Endothelial cell of umbilical vein (primary cell): Measurements from ENCODE around the gene QSOX2. TPM values are rescaled to one million over a fixed set of nuclear protein-coding genes. Genes with fewer than 3 reads are reported as not detected.

Experiments
- BruUV-seq: library from RNA; stranded (reverse); fragments of 400-500 nt; replicated peaks from 2 replicates; lab custom pipeline; 2021; lab: Mats Ljungman, UMichigan
- CTCF ChIA-PET: fragments of 300-600, 350-600 bp; sonication (Branson Sonifier 250); formaldehyde crosslinking; loops from one replicate; lab custom pipeline; 2021; ENCODE audit warnings: antibody characterized with exemption, inconsistent platforms; lab: Charles Lee
- POLR2A ChIA-PET: fragments of 300-600, 350-600 bp; sonication (Branson Sonifier 250); formaldehyde crosslinking; loops from one replicate; lab custom pipeline; 2021; ENCODE audit warnings: antibody characterized with exemption, inconsistent platforms; lab: Charles Lee
- DNase-seq: peaks from one replicate; pipeline ENCODE4 v3.0.0-alpha.2; 2011; ENCODE audit warnings: low read depth, low spot score
- FAIRE-seq: peaks from 2 replicates; lab custom pipeline; 2011; peaks lifted over from hg19 to GRCh38; lab: Jason Lieb, UNC
- H2AFZ ChIP-seq: 2 replicates; pipeline ENCODE4 v1.6.0; 2012; ENCODE audit warnings: low read depth, low read length, control low read depth, inconsistent platforms
- H3K27ac ChIP-seq: 2 replicates; pipeline ENCODE4 v1.5.1; 2011; ENCODE audit warnings: low read depth, mild to moderate bottlenecking, control low read depth, low read length, moderate library complexity; ENCODE audit not compliant: insufficient read depth
- H3K27me3 ChIP-seq, 2 experiments: 2 replicates each; pipeline versions ENCODE4 v1.6.0 to v1.6.1; 2011; ENCODE audit warnings: low read length in 2 of 2, mixed read lengths in 1 of 2; ENCODE audit not compliant: control insufficient read depth in 2 of 2, insufficient read depth in 2 of 2
- H3K36me3 ChIP-seq, 2 experiments: 2 replicates in 1 of 2; 3 replicates in 1 of 2; pipeline ENCODE4 v1.5.1; 2011; ENCODE audit warnings: low read length in 2 of 2, mild to moderate bottlenecking in 1 of 2, moderate library complexity in 1 of 2; ENCODE audit not compliant: control insufficient read depth in 2 of 2, insufficient read depth in 2 of 2; ENCODE audit errors: extremely low read depth in 1 of 2
- H3K4me1 ChIP-seq: 3 replicates; pipeline ENCODE4 v1.5.1; 2011; ENCODE audit warnings: mild to moderate bottlenecking, low read length; ENCODE audit not compliant: control insufficient read depth, insufficient read depth; ENCODE audit errors: extremely low read depth
- H3K4me2 ChIP-seq: 2 replicates; pipeline ENCODE4 v1.6.1; 2011; ENCODE audit warnings: low read length, control low read depth, mixed read lengths; ENCODE audit not compliant: insufficient read depth
- H3K4me3 ChIP-seq, 3 experiments: fragments of 200-600 bp in 1 of 3; sonication (generic), shearing (Covaris generic) in 1 of 3; replicated peaks in 1 of 3; 2 replicates each; pipeline ENCODE4 v1.5.1; 2011 to 2016; ENCODE audit warnings: control low read depth in 3 of 3, low read length in 3 of 3, mild to moderate bottlenecking in 2 of 3, inconsistent platforms in 1 of 3, low read depth in 1 of 3, moderate library complexity in 1 of 3; ENCODE audit not compliant: insufficient read depth in 1 of 3
- H3K79me2 ChIP-seq: 2 replicates; pipeline ENCODE4 v1.6.0; 2012; ENCODE audit warnings: low read length, inconsistent platforms; ENCODE audit not compliant: control insufficient read depth, insufficient read depth
- H3K9ac ChIP-seq: replicated peaks from 2 replicates; pipeline ENCODE3; 2011; ENCODE audit warnings: low read length, control low read depth; ENCODE audit not compliant: insufficient read depth; ENCODE audit errors: extremely low read depth
- H3K9me1 ChIP-seq: replicated peaks from 3 replicates; pipeline ENCODE4 v1.6.0; 2011; ENCODE audit warnings: mild to moderate bottlenecking, low read length; ENCODE audit not compliant: control insufficient read depth, insufficient read depth; ENCODE audit errors: extremely low read depth
- H3K9me3 ChIP-seq: replicated peaks from 2 replicates; pipeline ENCODE4 v1.5.1; 2012; ENCODE audit warnings: low read length, inconsistent platforms; ENCODE audit not compliant: control insufficient read depth, insufficient read depth
- H4K20me1 ChIP-seq: replicated peaks from 2 replicates; pipeline ENCODE3; 2011; ENCODE audit warnings: mild to moderate bottlenecking, low read length; ENCODE audit not compliant: control insufficient read depth, insufficient read depth; ENCODE audit errors: extremely low read depth
- EZH2 ChIP-seq: IDR thresholded peaks from 2 replicates; pipeline ENCODE4 v1.6.1; 2012; ENCODE audit warnings: borderline replicate concordance, low read depth, mild to moderate bottlenecking, moderate library complexity, low read length, inconsistent platforms; ENCODE audit not compliant: severe bottlenecking
- FOS ChIP-seq: IDR thresholded peaks from 2 replicates; pipeline ENCODE4 v1.6.1; 2011; ENCODE audit warnings: mild to moderate bottlenecking, low read length, moderate library complexity, borderline replicate concordance; ENCODE audit not compliant: insufficient read depth
- GATA2 ChIP-seq: IDR thresholded peaks from 2 replicates; pipeline ENCODE4 v1.7.0; 2011; ENCODE audit warnings: low read depth, mild to moderate bottlenecking, moderate library complexity, mixed read lengths, low read length; ENCODE audit not compliant: insufficient read length, insufficient read depth
- JUN ChIP-seq: IDR thresholded peaks from 2 replicates; pipeline ENCODE4 v1.6.1; 2011; ENCODE audit warnings: borderline replicate concordance, low read depth; ENCODE audit not compliant: insufficient read length, insufficient read depth
- MYC ChIP-seq: IDR thresholded peaks from one replicate; pipeline ENCODE4 v1.6.1; 2011; ENCODE audit warnings: mild to moderate bottlenecking, low read depth, low read length
- POLR2A ChIP-seq: IDR thresholded peaks from 2 replicates; pipeline ENCODE4 v1.6.1; 2012; ENCODE audit warnings: low read depth, mild to moderate bottlenecking, control low read depth, low read length
- POLR2AphosphoS5 ChIP-seq: IDR thresholded peaks from 2 replicates; pipeline ENCODE4 v1.6.1; 2012; ENCODE audit warnings: low read depth, mild to moderate bottlenecking, control low read depth, low read length, moderate library complexity; ENCODE audit not compliant: insufficient read depth
- dilution Hi-C: fragments of 300-500 bp; cut with MboI; formaldehyde crosslinking; loops from one replicate; pipeline ENCODE4 v1.15.0; 2019; ENCODE audit warnings: low sequenced_read_pairs; ENCODE audit not compliant: extremely low pct_ligation_motif_present
- intact Hi-C: fragments of 100-400 bp; cut with micrococcal nuclease; formaldehyde crosslinking; loops from one replicate; pipeline ENCODE4 v1.10.0; 2022
- polyA plus RNA-seq, 4 experiments: library from polyadenylated mRNA; depleted of rRNA in 3 of 4; stranded (reverse) in 3 of 4; unstranded in 1 of 4; fragments of >200 nt; gene quantifications; 2 replicates each; pipeline versions ENCODE4 v1.2.1 to v1.2.3, GENCODE V29; 2011 to 2012; ENCODE audit warnings: missing spikeins in 1 of 4
- total RNA-seq: library from RNA; stranded (reverse); gene quantifications from 2 replicates; pipeline ENCODE4 v1.2.3, GENCODE V29; 2021
- TF ChIP-seq, protein P1 (sequence below), 2 donors: IDR thresholded peaks; 1 replicate in 1 of 2; 2 replicates in 1 of 2; pipeline ENCODE4 v1.5.1; 2011; ENCODE audit warnings: low read length in 2 of 2, mild to moderate bottlenecking in 2 of 2, moderate library complexity in 2 of 2, control low read depth in 1 of 2, inconsistent platforms in 1 of 2, low read depth in 1 of 2; ENCODE audit not compliant: insufficient read depth in 1 of 2; ENCODE audit errors: extremely low read depth in 1 of 2
- TF ChIP-seq, protein P2 (sequence below): IDR thresholded peaks from 2 replicates; pipeline ENCODE4 v1.6.1; 2011; ENCODE audit not compliant: insufficient read depth, insufficient read length

The QSOX2 gene
- total and polyA plus RNA-seq, 2 donors (not counting 3 experiments of a cell fraction or from before 2014, with no cell fraction given) = 16.4 to 23.4 TPM

DNA sequence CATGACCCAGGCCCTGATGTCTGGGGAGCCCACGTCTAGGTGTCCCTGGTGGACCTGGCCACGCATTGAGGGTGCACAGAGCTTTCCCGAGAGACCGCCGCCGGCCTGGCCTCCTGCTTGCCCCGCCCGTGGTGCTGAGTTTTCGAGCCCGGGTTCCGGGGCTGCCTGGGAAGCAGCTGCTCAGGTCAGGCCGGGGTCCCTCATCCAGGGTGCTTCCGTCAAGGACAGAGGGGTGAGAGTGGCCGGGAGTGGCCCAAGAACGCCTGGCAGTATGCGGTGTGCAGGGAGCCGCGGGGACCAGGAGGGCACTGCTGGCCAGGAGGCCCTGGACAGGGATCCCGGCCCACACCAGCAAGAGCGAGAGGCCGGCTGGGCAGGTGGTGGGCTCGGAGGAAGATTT, 38.7 kb upstream of the QSOX2 start:
- Histone ChIP-seq H3K4me1 (no peaks in the 10 kb centered on the region), H3K4me2 (no peak overlapping the region), H3K9ac (no peak overlapping the region), H3K27me3 (peaks cover 0 to 2% of the 10 kb centered on the region in 2 experiments), H3K36me3 (no peaks in the 10 kb centered on the region), H3K9me3 (no peaks in the 10 kb centered on the region), H3K4me3 (no peak overlapping the region), H3K9me1 (no peaks in the 10 kb centered on the region), H3K27ac (no peak overlapping the region), H4K20me1 (no peaks in the 10 kb centered on the region), H2AFZ (no peak overlapping the region), H3K79me2 (no peaks in the 10 kb centered on the region)
- dilution Hi-C loops (no loop called here), intact Hi-C loops (loop anchor here (10.0 kb wide), 2 partner anchors 320 to 680 kb away; partner anchors contain the start of gene UBAC1)
- ChIA-PET CTCF (interaction anchor here (1.0 to 3.8 kb wide), 4 partner anchors 115 to 151 kb away, joined by 7 to 24 read pairs (median 12); no protein-coding TSS in a partner anchor), POLR2A (no interaction called here)
- FAIRE-seq (no peak), DNase-seq (no peak)
- no TSS peak for BruUV-seq
- TF ChIP-seq POLR2AphosphoS5 (no peak), JUN (no peak), FOS (no peak), MYC (no peak), EZH2 (no peak), GATA2 (no peak), POLR2A (no peak)
- TF ChIP-seq, protein P1, sequence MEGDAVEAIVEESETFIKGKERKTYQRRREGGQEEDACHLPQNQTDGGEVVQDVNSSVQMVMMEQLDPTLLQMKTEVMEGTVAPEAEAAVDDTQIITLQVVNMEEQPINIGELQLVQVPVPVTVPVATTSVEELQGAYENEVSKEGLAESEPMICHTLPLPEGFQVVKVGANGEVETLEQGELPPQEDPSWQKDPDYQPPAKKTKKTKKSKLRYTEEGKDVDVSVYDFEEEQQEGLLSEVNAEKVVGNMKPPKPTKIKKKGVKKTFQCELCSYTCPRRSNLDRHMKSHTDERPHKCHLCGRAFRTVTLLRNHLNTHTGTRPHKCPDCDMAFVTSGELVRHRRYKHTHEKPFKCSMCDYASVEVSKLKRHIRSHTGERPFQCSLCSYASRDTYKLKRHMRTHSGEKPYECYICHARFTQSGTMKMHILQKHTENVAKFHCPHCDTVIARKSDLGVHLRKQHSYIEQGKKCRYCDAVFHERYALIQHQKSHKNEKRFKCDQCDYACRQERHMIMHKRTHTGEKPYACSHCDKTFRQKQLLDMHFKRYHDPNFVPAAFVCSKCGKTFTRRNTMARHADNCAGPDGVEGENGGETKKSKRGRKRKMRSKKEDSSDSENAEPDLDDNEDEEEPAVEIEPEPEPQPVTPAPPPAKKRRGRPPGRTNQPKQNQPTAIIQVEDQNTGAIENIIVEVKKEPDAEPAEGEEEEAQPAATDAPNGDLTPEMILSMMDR (IDR thresholded peaks at IDR 0.05; ENCODE audit: extremely low read depth in 1 of 2, insufficient read depth in 1 of 2, low read depth in 1 of 2, low read length in 2 of 2) = no peak
- TF ChIP-seq, protein P2, sequence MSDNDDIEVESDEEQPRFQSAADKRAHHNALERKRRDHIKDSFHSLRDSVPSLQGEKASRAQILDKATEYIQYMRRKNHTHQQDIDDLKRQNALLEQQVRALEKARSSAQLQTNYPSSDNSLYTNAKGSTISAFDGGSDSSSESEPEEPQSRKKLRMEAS = no peak
